ENCODE measurements around the gene MPDZ.

DNA sequence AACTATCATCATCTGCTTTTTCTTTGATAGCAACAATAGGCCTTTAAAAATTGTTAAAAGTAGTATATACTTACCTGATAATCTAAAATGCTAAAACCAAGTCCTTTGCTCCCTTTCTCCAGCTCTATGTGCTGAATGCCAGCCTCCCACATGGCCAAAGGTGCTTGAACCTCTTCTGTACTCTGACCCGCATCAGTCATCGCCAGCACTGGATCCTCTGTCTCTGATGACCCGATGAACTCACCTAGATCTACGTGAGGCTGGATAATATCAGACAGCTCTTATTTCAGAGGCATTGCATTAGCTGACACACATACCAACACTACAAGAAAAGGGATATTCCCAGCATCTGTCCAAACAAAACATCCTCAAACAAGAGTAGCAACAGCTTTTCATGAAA is 89.5 kb downstream of the MPDZ start:
- no peak for TF ChIP-seq TAF1 (IDR thresholded peaks at IDR 0.05; ENCODE audit: low read depth, low read length)
- TF ChIP-seq POLR2A (IDR thresholded peaks at IDR 0.05; ENCODE audit: low read depth, low read length) = no peak
- TF ChIP-seq POLR2AphosphoS5 (IDR thresholded peaks at IDR 0.05; ENCODE audit: low read depth, low read length) = no peak
- TF ChIP-seq POU2F2 (IDR thresholded peaks at IDR 0.05; ENCODE audit: low read depth, low read length) = no peak
- no peak for TF ChIP-seq SPI1 (IDR thresholded peaks at IDR 0.05; ENCODE audit: low read depth, low read length)
- TF ChIP-seq PAX5 (IDR thresholded peaks at IDR 0.05; ENCODE audit: insufficient read depth, low read length, severe bottlenecking) = no peak
